ENCODE data around the gene TMEM250. TPM values are rescaled to one million over a fixed set of nuclear protein-coding genes. Genes with fewer than 3 reads are reported as not detected.

Gene TMEM250
- total RNA-seq, 3 donors from 2014 or later (not counting 1 experiment from before 2014, with no cell fraction given) = 19.5 to 34.3 (median 33.6) TPM

- H3K4me3 ChIP-seq (ENCODE audit: low read length) = no peak overlapping the region
- Mint-ChIP-seq H3K9me3 (no peaks in the 10 kb centered on the region), H3K4me1 (peaks cover 0 to 11% of the 10 kb centered on the region in 2 donors), H3K27ac (no peak overlapping the region), H3K36me3 (no peaks in the 10 kb centered on the region), H3K27me3 (ENCODE audit: low read depth in 2 of 2) (no peaks in the 10 kb centered on the region), H3K4me3 (no peak overlapping the region)
- DNase-seq (no peak), ATAC-seq (no peak)
- peak overlapping the region; percentile 60 for H3K27ac ChIP-seq (ENCODE audit: low read length)
- H3K9me3 ChIP-seq (ENCODE audit: control insufficient read depth, insufficient read depth, low read length) = no peaks in the 10 kb centered on the region
- no peaks in the 10 kb centered on the region for H3K27me3 ChIP-seq (ENCODE audit: control insufficient read depth, insufficient read depth, low read length)
- H3K4me1 ChIP-seq (ENCODE audit: control insufficient read depth, insufficient read depth, low read length) = peaks cover 32% of the 10 kb centered on the region
- WGBS (ENCODE audit: insufficient coverage) = 85% methylated on average over 10 of the region's 11 CpGs
- TF ChIP-seq CTCF (IDR thresholded peaks at IDR 0.05) = no peak
- H3K36me3 ChIP-seq (ENCODE audit: control insufficient read depth, insufficient read depth, low read length) = peaks cover 10% of the 10 kb centered on the region
- intact Hi-C loops (cut with micrococcal nuclease) = loop anchor here (1.0 kb wide), 1 partner anchor 11 kb away; no protein-coding TSS in a partner anchor
These were observed 1.3 kb upstream of the TMEM250 start for GRCh38 chr9:136119883-136120393.

- H3K36me3 ChIP-seq (ENCODE audit: control insufficient read depth, insufficient read depth, low read length) = peaks cover 11% of the 10 kb centered on the region
- Mint-ChIP-seq H3K9me3 (no peaks in the 10 kb centered on the region), H3K4me1 (peaks cover 0 to 11% of the 10 kb centered on the region in 2 donors), H3K27ac (peak overlapping the region; percentile 53 to 85), H3K27me3 (ENCODE audit: low read depth in 2 of 2) (no peaks in the 10 kb centered on the region), H3K36me3 (no peaks in the 10 kb centered on the region), H3K4me3 (peak overlapping the region; percentile 86)
- WGBS (ENCODE audit: insufficient coverage) = 4% methylated on average over 64 of the region's 64 CpGs
- ATAC-seq (peak; percentile 18 to 27 (median 21)), DNase-seq (no peak)
- H3K4me1 ChIP-seq (ENCODE audit: control insufficient read depth, insufficient read depth, low read length) = peaks cover 32% of the 10 kb centered on the region
- TF ChIP-seq CTCF (IDR thresholded peaks at IDR 0.05) = no peak
- peak overlapping the region; percentile 60 for H3K27ac ChIP-seq (ENCODE audit: low read length)
- intact Hi-C loops (cut with micrococcal nuclease) = loop anchor here (1.0 kb wide), 1 partner anchor 10 kb away; no protein-coding TSS in a partner anchor
- no peaks in the 10 kb centered on the region for H3K27me3 ChIP-seq (ENCODE audit: control insufficient read depth, insufficient read depth, low read length)
- H3K4me3 ChIP-seq (ENCODE audit: low read length) = peak overlapping the region; percentile 22
- no peaks in the 10 kb centered on the region for H3K9me3 ChIP-seq (ENCODE audit: control insufficient read depth, insufficient read depth, low read length)
These were observed 597 bp upstream of the TMEM250 start for GRCh38 chr9:136119061-136119882.

- H3K4me3 ChIP-seq (ENCODE audit: low read length) = peak overlapping the region; percentile 36
- Mint-ChIP-seq H3K9me3 (no peaks in the 10 kb centered on the region), H3K36me3 (no peaks in the 10 kb centered on the region), H3K27ac (peak overlapping the region; percentile 23 to 44), H3K4me1 (peaks cover 0 to 16% of the 10 kb centered on the region in 2 donors), H3K4me3 (peak overlapping the region; percentile 72), H3K27me3 (ENCODE audit: low read depth in 2 of 2) (no peaks in the 10 kb centered on the region)
- no peak for ATAC-seq
- TF ChIP-seq CTCF (IDR thresholded peaks at IDR 0.05) = no peak
- peak in 1 of 2 donors; percentile 36 for DNase-seq
- H3K27ac ChIP-seq (ENCODE audit: low read length) = peak overlapping the region; percentile 38
- intact Hi-C loops (cut with micrococcal nuclease) = no loop called here
- H3K9me3 ChIP-seq (ENCODE audit: control insufficient read depth, insufficient read depth, low read length) = no peaks in the 10 kb centered on the region
- no peaks in the 10 kb centered on the region for H3K27me3 ChIP-seq (ENCODE audit: control insufficient read depth, insufficient read depth, low read length)
- peaks cover 12% of the 10 kb centered on the region for H3K36me3 ChIP-seq (ENCODE audit: control insufficient read depth, insufficient read depth, low read length)
- under 1% methylated on average over 36 of the region's 36 CpGs for WGBS (ENCODE audit: insufficient coverage)
- peaks cover 32% of the 10 kb centered on the region for H3K4me1 ChIP-seq (ENCODE audit: control insufficient read depth, insufficient read depth, low read length)
These were observed 757 bp downstream of the TMEM250 start for GRCh38 chr9:136117916-136118319.

Measured in natural killer cell (primary cell).